T1000 (cell line): ENCODE data around the gene TMPRSS11B.
"Not testable (repeated sequence)": the region's sequence is repeated elsewhere in the genome, so short reads cannot be mapped to it uniquely, and the experiment has no call there.

Experiments used
- DNase-seq: peaks from one replicate; lab custom pipeline; 2025; ENCODE audit warnings: mixed read lengths; lab: John Stamatoyannopoulos, UW

The TMPRSS11B gene

GRCh38 chr4:68245594-68245993, at the start of gene TMPRSS11B:
Gene TMPRSS11B (minus strand): TSS chr4:68245694. CDS start chr4:68245558, 136 bp downstream.
- DNase-seq = no peak

- DNase-seq = no peak
Measured at GRCh38 chr4:68291256-68291655, 45.8 kb upstream of the TMPRSS11B start.

GRCh38 chr4:68288393-68288740, 42.9 kb upstream of the TMPRSS11B start:
- no peak for DNase-seq

GRCh38 chr4:68287704-68288392, 42.4 kb upstream of the TMPRSS11B start:
- DNase-seq = no peak

- no peak for DNase-seq
Measured at GRCh38 chr4:68283714-68284113, 38.2 kb upstream of the TMPRSS11B start.

GRCh38 chr4:68283095-68283494, 37.6 kb upstream of the TMPRSS11B start:
- DNase-seq = no peak

GRCh38 chr4:68281796-68282740, 36.6 kb upstream of the TMPRSS11B start:
- not testable (repeated sequence) for DNase-seq

GRCh38 chr4:68278029-68278428, 32.5 kb upstream of the TMPRSS11B start:
- DNase-seq = no peak

- no peak for DNase-seq
Measured at GRCh38 chr4:68277627-68278026, 32.1 kb upstream of the TMPRSS11B start.

- no peak for DNase-seq
Measured at GRCh38 chr4:68272860-68273259, 27.4 kb upstream of the TMPRSS11B start.

- no peak for DNase-seq
Measured at GRCh38 chr4:68272380-68272779, 26.9 kb upstream of the TMPRSS11B start.

GRCh38 chr4:68271851-68272357, 26.4 kb upstream of the TMPRSS11B start:
- DNase-seq = no peak

GRCh38 chr4:68267433-68267944, 22.0 kb upstream of the TMPRSS11B start:
- DNase-seq = peak; percentile 10

- no peak for DNase-seq
Measured at GRCh38 chr4:68264875-68265565, 19.5 kb upstream of the TMPRSS11B start.

- no peak for DNase-seq
Measured at GRCh38 chr4:68259191-68259590, 13.7 kb upstream of the TMPRSS11B start.

- no peak for DNase-seq
Measured at GRCh38 chr4:68257719-68258118, 12.2 kb upstream of the TMPRSS11B start.

- no peak for DNase-seq
Measured at GRCh38 chr4:68256284-68256683, 10.8 kb upstream of the TMPRSS11B start.

GRCh38 chr4:68250151-68250930, 4.8 kb upstream of the TMPRSS11B start:
- DNase-seq = no peak

GRCh38 chr4:68249434-68249833, 3.9 kb upstream of the TMPRSS11B start:
- DNase-seq = no peak

GRCh38 chr4:68240620-68241019, 4.9 kb downstream of the TMPRSS11B start:
- no peak for DNase-seq

GRCh38 chr4:68228568-68228967, 16.9 kb downstream of the TMPRSS11B start:
- no peak for DNase-seq
